CD4-positive, alpha-beta T cell (primary cell): ENCODE data around the gene ADGRL3. TPM values are rescaled to one million over a fixed set of nuclear protein-coding genes. Genes with fewer than 3 reads are reported as not detected.

Source experiments
- ATAC-seq: fragments of 200-7000 bp; cut with Tn5 transposase; one replicate; pipeline ENCODE4 v1.10.0; 2022; ENCODE audit warnings: mild to moderate bottlenecking; ENCODE audit not compliant: poor library complexity
- CTCF ChIA-PET: fragments of 350-600 bp; sonication (Branson Sonifier 250); formaldehyde crosslinking; loops from one replicate; lab custom pipeline; 2021; ENCODE audit warnings: antibody characterized with exemption, inconsistent platforms; lab: Charles Lee
- POLR2A ChIA-PET: fragments of 350-600 bp; sonication (Branson Sonifier 250); formaldehyde crosslinking; loops from one replicate; lab custom pipeline; 2021; ENCODE audit warnings: antibody characterized with exemption, inconsistent platforms; lab: Charles Lee
- DNase-seq, 14 experiments: peaks; one replicate each; pipeline ENCODE4 v3.0.0-alpha.2; 2013 to 2020; ENCODE audit warnings: mixed read lengths in 2 of 14
- H3K27ac ChIP-seq, 2 donors: one replicate each; pipeline versions ENCODE4 v1.5.1 to v1.7.0; 2013; ENCODE audit warnings: low read length in 2 of 2, low read depth in 1 of 2, mild to moderate bottlenecking in 1 of 2
- H3K27me3 ChIP-seq, 2 experiments: 1 replicate in 1 of 2; 2 replicates in 1 of 2; pipeline versions ENCODE4 v1.6.1 to v1.7.0; 2013; ENCODE audit warnings: low read length in 2 of 2, control low read depth in 1 of 2, mild to moderate bottlenecking in 1 of 2, moderate library complexity in 1 of 2; ENCODE audit not compliant: insufficient read depth in 2 of 2, control insufficient read depth in 1 of 2
- H3K36me3 ChIP-seq: one replicate; pipeline ENCODE4 v1.6.1; 2013; ENCODE audit warnings: low read length, control low read depth; ENCODE audit not compliant: insufficient read depth
- H3K4me1 ChIP-seq: one replicate; pipeline ENCODE4 v1.6.1; 2013; ENCODE audit warnings: low read length, control low read depth; ENCODE audit not compliant: insufficient read depth
- H3K4me3 ChIP-seq: one replicate; pipeline ENCODE4 v1.5.1; 2013; ENCODE audit warnings: mild to moderate bottlenecking, low read length, moderate library complexity
- H3K9me3 ChIP-seq, 2 experiments: 1 replicate in 1 of 2; 2 replicates in 1 of 2; pipeline versions ENCODE4 v1.6.1 to v1.7.0; 2013; ENCODE audit warnings: low read length in 2 of 2, mild to moderate bottlenecking in 2 of 2, control low read depth in 1 of 2, moderate library complexity in 1 of 2; ENCODE audit not compliant: control insufficient read depth in 1 of 2, insufficient read depth in 1 of 2
- H3K27ac Mint-ChIP-seq: one replicate; pipeline ENCODE4 v1.8.0; 2020; ENCODE audit warnings: mixed read lengths
- H3K27me3 Mint-ChIP-seq: one replicate; pipeline ENCODE4 v1.8.0; 2021; ENCODE audit warnings: mixed read lengths
- H3K36me3 Mint-ChIP-seq: one replicate; pipeline ENCODE4 v1.8.0; 2021; ENCODE audit warnings: low read depth, mixed read lengths
- H3K4me1 Mint-ChIP-seq: one replicate; pipeline ENCODE4 v1.8.0; 2021; ENCODE audit warnings: low read depth, mixed read lengths
- H3K4me3 Mint-ChIP-seq: one replicate; pipeline ENCODE4 v1.8.0; 2020; ENCODE audit warnings: mild to moderate bottlenecking, mixed read lengths
- H3K9me3 Mint-ChIP-seq: one replicate; pipeline ENCODE4 v1.8.0; 2020; ENCODE audit warnings: mixed read lengths
- intact Hi-C, 2 experiments: fragments of 100-400 bp; cut with DNase I in 1 of 2; cut with micrococcal nuclease in 1 of 2; formaldehyde crosslinking; loops; one replicate each; pipeline versions ENCODE4 v1.15.1 to v1.9.0; 2023 to 2025; cut with DNase I, micrococcal nuclease
- total RNA-seq, 174 experiments: library from RNA in 2 of 174; stranded (reverse) in 2 of 174; gene quantifications; one replicate each; pipeline ENCODE4 v1.2.3 and lab custom pipeline; 2021 to 2026
- TF ChIP-seq, protein P1 (sequence below): fragments of 200-600 bp; IDR thresholded peaks from one replicate; pipeline ENCODE4 v1.8.0; 2022; ENCODE audit warnings: antibody characterized with exemption, mild to moderate bottlenecking

Gene ADGRL3
- total RNA-seq, 2 experiments from 2014 or later = not detected

DNA sequence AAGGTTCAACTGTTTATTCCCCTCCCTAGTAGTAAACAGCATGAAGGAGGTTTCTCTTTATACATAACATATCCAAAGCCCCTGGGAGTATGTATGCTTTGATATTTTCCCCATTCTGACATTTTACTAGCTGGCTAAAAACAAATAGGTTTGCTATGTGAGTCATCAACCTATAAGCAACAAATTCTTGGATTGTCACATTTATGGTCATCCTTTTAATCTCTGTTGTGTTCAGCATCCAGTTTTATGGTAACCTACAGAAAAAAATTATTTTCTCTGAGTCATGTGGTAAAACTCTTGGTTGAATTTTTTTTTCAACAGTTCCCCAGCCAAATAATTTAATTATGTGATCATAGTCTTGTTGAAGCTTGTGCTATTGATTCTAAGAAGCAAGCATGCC, 734.1 kb downstream of the ADGRL3 start:
- DNase-seq (no peak), ATAC-seq (no peak)
- Mint-ChIP-seq H3K9me3 (no peaks in the 10 kb centered on the region), H3K27ac (no peak overlapping the region), H3K27me3 (no peaks in the 10 kb centered on the region), H3K4me3 (no peak overlapping the region), H3K36me3 (no peaks in the 10 kb centered on the region), H3K4me1 (no peaks in the 10 kb centered on the region)
- Histone ChIP-seq H3K27ac (no peak overlapping the region), H3K4me1 (no peaks in the 10 kb centered on the region), H3K4me3 (no peak overlapping the region), H3K27me3 (no peaks in the 10 kb centered on the region), H3K36me3 (no peaks in the 10 kb centered on the region), H3K9me3 (peaks cover 0 to 8% of the 10 kb centered on the region in 2 experiments)
- POLR2A ChIA-PET = no interaction called here
- CTCF ChIA-PET = no interaction called here
- intact Hi-C loops = no loop called here
- TF ChIP-seq, protein P1, sequence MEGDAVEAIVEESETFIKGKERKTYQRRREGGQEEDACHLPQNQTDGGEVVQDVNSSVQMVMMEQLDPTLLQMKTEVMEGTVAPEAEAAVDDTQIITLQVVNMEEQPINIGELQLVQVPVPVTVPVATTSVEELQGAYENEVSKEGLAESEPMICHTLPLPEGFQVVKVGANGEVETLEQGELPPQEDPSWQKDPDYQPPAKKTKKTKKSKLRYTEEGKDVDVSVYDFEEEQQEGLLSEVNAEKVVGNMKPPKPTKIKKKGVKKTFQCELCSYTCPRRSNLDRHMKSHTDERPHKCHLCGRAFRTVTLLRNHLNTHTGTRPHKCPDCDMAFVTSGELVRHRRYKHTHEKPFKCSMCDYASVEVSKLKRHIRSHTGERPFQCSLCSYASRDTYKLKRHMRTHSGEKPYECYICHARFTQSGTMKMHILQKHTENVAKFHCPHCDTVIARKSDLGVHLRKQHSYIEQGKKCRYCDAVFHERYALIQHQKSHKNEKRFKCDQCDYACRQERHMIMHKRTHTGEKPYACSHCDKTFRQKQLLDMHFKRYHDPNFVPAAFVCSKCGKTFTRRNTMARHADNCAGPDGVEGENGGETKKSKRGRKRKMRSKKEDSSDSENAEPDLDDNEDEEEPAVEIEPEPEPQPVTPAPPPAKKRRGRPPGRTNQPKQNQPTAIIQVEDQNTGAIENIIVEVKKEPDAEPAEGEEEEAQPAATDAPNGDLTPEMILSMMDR = no peak

DNA sequence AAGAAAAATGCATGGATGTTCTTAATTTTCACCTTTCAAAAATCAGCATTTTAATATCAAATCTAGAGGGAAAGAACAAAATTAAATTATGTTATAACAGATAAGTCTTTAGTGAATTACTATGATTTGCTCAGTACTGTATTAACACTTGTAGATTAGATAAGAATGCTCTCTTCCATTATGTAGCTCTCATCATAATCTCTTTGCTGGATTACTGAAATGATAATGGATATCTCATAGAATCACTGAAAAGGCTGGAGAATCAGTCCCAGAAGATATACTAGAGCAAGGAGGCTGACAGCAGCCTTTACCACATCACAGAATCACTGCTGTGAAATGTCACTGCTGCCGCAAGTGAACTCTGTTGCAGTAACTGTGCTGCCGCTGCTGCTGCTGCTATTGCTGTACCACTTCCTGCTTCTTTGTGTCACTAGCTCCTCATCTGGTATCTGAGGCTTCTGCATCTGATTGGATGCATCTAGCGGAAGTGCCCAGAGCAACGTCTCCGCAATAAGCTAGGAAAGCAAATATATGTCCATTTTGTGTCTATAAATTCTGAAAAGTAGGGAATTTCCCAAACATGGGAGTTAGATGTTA, 738.2 kb downstream of the ADGRL3 start:
- TF ChIP-seq, protein P1 = no peak
- Histone ChIP-seq H3K27ac (no peak overlapping the region), H3K27me3 (no peaks in the 10 kb centered on the region), H3K36me3 (no peaks in the 10 kb centered on the region), H3K4me3 (no peak overlapping the region), H3K9me3 (peaks cover 0 to 3% of the 10 kb centered on the region in 2 experiments), H3K4me1 (no peaks in the 10 kb centered on the region)
- intact Hi-C loops = no loop called here
- no peak overlapping the region for H3K4me3 Mint-ChIP-seq
- ChIA-PET POLR2A (no interaction called here), CTCF (no interaction called here)
- H3K27ac Mint-ChIP-seq = no peak overlapping the region
- H3K4me1 Mint-ChIP-seq = no peaks in the 10 kb centered on the region
- H3K36me3 Mint-ChIP-seq = no peaks in the 10 kb centered on the region
- no peaks in the 10 kb centered on the region for H3K27me3 Mint-ChIP-seq
- DNase-seq (peak in 3 of 14 experiments; percentile 2 to 67 (median 14)), ATAC-seq (no peak)
- H3K9me3 Mint-ChIP-seq = no peaks in the 10 kb centered on the region

DNA sequence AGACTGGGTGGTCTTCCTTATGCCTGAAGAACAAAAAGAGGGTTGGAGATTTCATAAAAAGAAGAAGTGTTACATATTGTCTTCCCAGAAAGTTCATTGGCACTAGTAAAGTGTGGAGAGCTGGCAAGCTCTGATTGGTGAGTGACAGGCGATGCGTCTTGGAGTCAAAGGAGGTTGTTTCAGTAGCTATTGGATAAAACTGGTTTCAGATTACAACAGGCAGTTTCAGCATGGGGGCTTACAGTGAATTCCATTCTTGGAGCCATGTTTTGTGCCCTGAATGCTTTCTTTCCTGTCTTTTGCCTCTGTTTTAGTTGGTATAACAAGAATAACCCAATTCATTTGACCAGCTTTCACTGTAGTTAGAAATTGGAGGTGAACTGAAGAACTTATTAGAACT, 750.5 kb downstream of the ADGRL3 start:
- Mint-ChIP-seq H3K9me3 (peaks cover 13% of the 10 kb centered on the region), H3K4me3 (no peak overlapping the region), H3K27ac (no peak overlapping the region), H3K36me3 (no peaks in the 10 kb centered on the region), H3K27me3 (no peaks in the 10 kb centered on the region), H3K4me1 (no peaks in the 10 kb centered on the region)
- no peak overlapping the region for H3K27ac ChIP-seq
- DNase-seq = no peak
- CTCF ChIA-PET = no interaction called here
- H3K27me3 ChIP-seq = no peaks in the 10 kb centered on the region
- ATAC-seq = no peak
- peaks cover 3 to 7% of the 10 kb centered on the region in 2 experiments for H3K9me3 ChIP-seq
- H3K4me1 ChIP-seq = no peaks in the 10 kb centered on the region
- POLR2A ChIA-PET = no interaction called here
- intact Hi-C loops = no loop called here
- H3K4me3 ChIP-seq = no peak overlapping the region
- no peaks in the 10 kb centered on the region for H3K36me3 ChIP-seq
- TF ChIP-seq, protein P1 = no peak
